Pancreas (tissue), 10 donors: Measurements from ENCODE around the gene MLXIP. TPM values are rescaled to one million over a fixed set of nuclear protein-coding genes. Genes with fewer than 3 reads are reported as not detected.

Source experiments
- ATAC-seq, 4 donors: fragments of 200-7000 bp; cut with Tn5 transposase; one replicate each; pipeline versions ENCODE4 v1.8.0 to v1.9.1; 2020; ENCODE audit warnings: mild to moderate bottlenecking in 4 of 4, moderate library complexity in 4 of 4
- DNase-seq, 6 donors: peaks; one replicate each; pipeline ENCODE4 v3.0.0-alpha.2; 2020
- FAIRE-seq: peaks from 2 replicates; lab custom pipeline; 2012; peaks lifted over from hg19 to GRCh38; lab: Jason Lieb, UNC
- H3K27ac ChIP-seq, 4 donors: fragments of 200-600 bp; sonication (generic); 1 replicate in 3 of 4; 2 replicates in 1 of 4; pipeline versions ENCODE4 v1.5.0 to v1.8.0; 2020
- H3K27me3 ChIP-seq, 4 donors: fragments of 200-600 bp; one replicate each; pipeline ENCODE4 v1.8.0; 2021
- H3K36me3 ChIP-seq, 3 donors: fragments of 200-600 bp; sonication (generic) in 1 of 3; one replicate each; pipeline versions ENCODE4 v1.5.0 to v1.8.0; 2020 to 2021
- H3K4me1 ChIP-seq, 3 donors: fragments of 200-600 bp; one replicate each; pipeline ENCODE4 v1.8.0; 2021
- H3K4me3 ChIP-seq, 4 donors: fragments of 200-600 bp; sonication (generic) in 2 of 4; one replicate each; pipeline versions ENCODE4 v1.5.0 to v1.8.0; 2020 to 2021
- H3K9me3 ChIP-seq, 4 donors: fragments of 200-600 bp; one replicate each; pipeline ENCODE4 v1.8.0; 2021
- CTCF ChIP-seq, 4 donors: fragments of 200-600 bp; sonication (generic) in 3 of 4; IDR thresholded peaks; one replicate each; pipeline versions ENCODE4 v1.5.0 to v1.8.0; 2021; ENCODE audit warnings: antibody characterized with exemption in 4 of 4
- WGBS, 2 donors: extraction: QIAGEN DNeasy Blood & Tissue Kit; methylation state at CpG; one replicate each; pipeline ENCODE4 v1.1.7; 2013; 5-methylcytosine and 5-hydroxymethylcytosine counted together
- intact Hi-C, 3 donors: fragments of 100-400 bp; cut with DNase I; formaldehyde crosslinking; loops; one replicate each; pipeline versions ENCODE4 v1.11.1 to v1.14.2; 2022
- polyA plus RNA-seq, 2 donors: library from polyadenylated mRNA; stranded (reverse); fragments of 200-250 nt; gene quantifications; one replicate each; pipeline ENCODE4 v1.2.3, GENCODE V29; 2013
- total RNA-seq, 6 donors: library from RNA; stranded (reverse); fragmentation: NEBNext Ultra II Directional in 4 of 6; extraction: Animal tissue kit (Norgen Biotek cat#: 25700) in 4 of 6; gene quantifications; one replicate each; pipeline versions ENCODE4 v1.2.1 to v1.2.4, GENCODE V29; 2021 to 2023
- donor health status: healthy with polysubstance abuse.
- donor health status: DM: no; HTN: no; CAD: no; lungs with moderate emphysema.
- donor health status: DM: no; HTN: no; CAD: no.
- donor health status: control.
- donor health status: control.
- donor health status: Bipolar disorder and iron deficiency.
- donor health status: DM: yes; HTN: yes; CAD: no.
- donor health status: DM: no; HTN: no; CAD: no.
- donor health status: DM: no; HTN: no; CAD: no.
- donor health status: DM: yes; HTN: yes; CAD: no.

The MLXIP gene
- total and polyA plus RNA-seq, 8 donors = 35.4 to 90.1 (median 55.5) TPM

GRCh38 chr12:122064025-122064777 is 14.4 kb upstream of the MLXIP start:
- H3K4me3 ChIP-seq = peak overlapping the region; percentile 28 to 54 (median 38)
- peak in 1 of 4 donors; percentile 21 for TF ChIP-seq CTCF (IDR thresholded peaks at IDR 0.05)
- intact Hi-C loops = no loop called here
- no peaks in the 10 kb centered on the region for H3K9me3 ChIP-seq
- WGBS, 2 donors = 29 to 35% methylated on average over 14 of the region's 14 CpGs
- H3K27me3 ChIP-seq = no peaks in the 10 kb centered on the region
- ATAC-seq = peak; percentile 87 to 91 (median 89)
- peak overlapping the region; percentile 83 to 95 (median 85) for H3K27ac ChIP-seq
- peaks cover 0 to 7% (median 6%) of the 10 kb centered on the region in 3 donors for H3K36me3 ChIP-seq
- peak; percentile 87 for FAIRE-seq
- peak; percentile 81 to 99 (median 97) for DNase-seq
- peaks cover 16 to 33% (median 27%) of the 10 kb centered on the region in 3 donors for H3K4me1 ChIP-seq

GRCh38 chr12:122064780-122065588 is 13.6 kb upstream of the MLXIP start:
- peak; percentile 23 to 49 (median 32) for ATAC-seq
- Histone ChIP-seq H3K4me3 (peak overlapping the region; percentile 28 to 54 (median 38)), H3K4me1 (peaks cover 16 to 33% (median 27%) of the 10 kb centered on the region in 3 donors)

GRCh38 chr12:122067548-122067947 is 11.0 kb upstream of the MLXIP start:
- intact Hi-C loops = no loop called here
- peaks cover 10 to 35% (median 24%) of the 10 kb centered on the region in 3 donors for H3K4me1 ChIP-seq
- no peak overlapping the region for H3K27ac ChIP-seq
- no peaks in the 10 kb centered on the region for H3K36me3 ChIP-seq
- no peak for TF ChIP-seq CTCF (IDR thresholded peaks at IDR 0.05)
- DNase-seq = no peak
- no peaks in the 10 kb centered on the region for H3K9me3 ChIP-seq
- ATAC-seq = no peak
- no peaks in the 10 kb centered on the region for H3K27me3 ChIP-seq
- FAIRE-seq = no peak
- WGBS, 2 donors = 92% methylated on average over 5 of the region's 5 CpGs
- no peak overlapping the region for H3K4me3 ChIP-seq

More at GRCh38 chr12:122064780-122065588, 13.6 kb upstream of the MLXIP start:
- intact Hi-C loops = no loop called here
- DNase-seq = peak in 3 of 6 donors; percentile 65 to 70 (median 68)
- no peaks in the 10 kb centered on the region for H3K27me3 ChIP-seq
- H3K36me3 ChIP-seq = peaks cover 0 to 3% (median 0%) of the 10 kb centered on the region in 3 donors
- no peak for TF ChIP-seq CTCF (IDR thresholded peaks at IDR 0.05)
- peak overlapping the region; percentile 83 to 95 (median 85) for H3K27ac ChIP-seq
- 30 to 39% methylated on average over 16 of the region's 16 CpGs for WGBS, 2 donors
- H3K9me3 ChIP-seq = no peaks in the 10 kb centered on the region
- FAIRE-seq = no peak

- Histone ChIP-seq H3K27ac (no peak overlapping the region), H3K4me1 (peaks cover 6 to 31% (median 20%) of the 10 kb centered on the region in 3 donors), H3K9me3 (no peaks in the 10 kb centered on the region), H3K4me3 (no peak overlapping the region), H3K27me3 (no peaks in the 10 kb centered on the region), H3K36me3 (no peaks in the 10 kb centered on the region)
- DNase-seq (peak in 1 of 6 donors; percentile 44), FAIRE-seq (no peak), ATAC-seq (no peak)
- WGBS, 2 donors = 38 to 50% methylated on average over 13 of the region's 13 CpGs
- no peak for TF ChIP-seq CTCF (IDR thresholded peaks at IDR 0.05)
- intact Hi-C loops = no loop called here
Observed at GRCh38 chr12:122067966-122068365, 10.6 kb upstream of the MLXIP start.
